Measurements from ENCODE around the gene ABCG1.
"Not testable (repeated sequence)": the region's sequence is repeated elsewhere in the genome, so short reads cannot be mapped to it uniquely, and the experiment has no call there.

Gene ABCG1

GRCh38 chr21:42218836-42219605 is at the start of gene ABCG1:
Gene ABCG1, plus strand, starts transcription at chr21:42219140. Its CDS starts 123 bp downstream, at chr21:42219263.
- peak; percentile 61 to 62 for DNase-seq

- DNase-seq: no peak
These were observed 49.2 kb upstream of the ABCG1 start for GRCh38 chr21:42169758-42170157.

- no peak for DNase-seq
These were observed 47.6 kb upstream of the ABCG1 start for GRCh38 chr21:42171091-42172053.

- no peak for DNase-seq
These were observed 46.1 kb upstream of the ABCG1 start for GRCh38 chr21:42172596-42173483.

GRCh38 chr21:42174173-42174572 is 44.8 kb upstream of the ABCG1 start:
- no peak for DNase-seq

- DNase-seq: no peak
These were observed 43.7 kb upstream of the ABCG1 start for GRCh38 chr21:42175110-42175710.

GRCh38 chr21:42176859-42177258 is 42.1 kb upstream of the ABCG1 start:
- no peak for DNase-seq

GRCh38 chr21:42179316-42179715 is 39.6 kb upstream of the ABCG1 start:
- no peak for DNase-seq

- DNase-seq: not testable (repeated sequence)
These were observed 38.9 kb upstream of the ABCG1 start for GRCh38 chr21:42180001-42180400.

- no peak for DNase-seq
These were observed 36.1 kb upstream of the ABCG1 start for GRCh38 chr21:42182713-42183371.

GRCh38 chr21:42183374-42184266 is 35.3 kb upstream of the ABCG1 start:
- DNase-seq: no peak

GRCh38 chr21:42186591-42186990 is 32.3 kb upstream of the ABCG1 start:
- DNase-seq: no peak

- DNase-seq: peak; percentile 83 to 86
These were observed 30.8 kb upstream of the ABCG1 start for GRCh38 chr21:42187976-42188653.

- no peak for DNase-seq
These were observed 30.3 kb upstream of the ABCG1 start for GRCh38 chr21:42188663-42189062.

- DNase-seq: no peak
These were observed 29.5 kb upstream of the ABCG1 start for GRCh38 chr21:42189431-42189830.

- no peak for DNase-seq
These were observed 29.0 kb upstream of the ABCG1 start for GRCh38 chr21:42189860-42190485.

- DNase-seq: no peak
These were observed 28.5 kb upstream of the ABCG1 start for GRCh38 chr21:42190486-42190863.

- DNase-seq: no peak
These were observed 27.9 kb upstream of the ABCG1 start for GRCh38 chr21:42191064-42191463.
